GM18909 (cell line): ENCODE results near the gene CFAP44.
"Not testable (repeated sequence)": the region's sequence is repeated elsewhere in the genome, so short reads cannot be mapped to it uniquely, and the experiment has no call there.

ENCODE experiments used
- ATAC-seq: cut with Tn5 transposase; IDR thresholded peaks from one replicate; pipeline ENCODE4 v1.9.1; 2021; ENCODE audit warnings: mild to moderate bottlenecking; ENCODE audit not compliant: unreplicated experiment, poor library complexity

Gene CFAP44, protein sequence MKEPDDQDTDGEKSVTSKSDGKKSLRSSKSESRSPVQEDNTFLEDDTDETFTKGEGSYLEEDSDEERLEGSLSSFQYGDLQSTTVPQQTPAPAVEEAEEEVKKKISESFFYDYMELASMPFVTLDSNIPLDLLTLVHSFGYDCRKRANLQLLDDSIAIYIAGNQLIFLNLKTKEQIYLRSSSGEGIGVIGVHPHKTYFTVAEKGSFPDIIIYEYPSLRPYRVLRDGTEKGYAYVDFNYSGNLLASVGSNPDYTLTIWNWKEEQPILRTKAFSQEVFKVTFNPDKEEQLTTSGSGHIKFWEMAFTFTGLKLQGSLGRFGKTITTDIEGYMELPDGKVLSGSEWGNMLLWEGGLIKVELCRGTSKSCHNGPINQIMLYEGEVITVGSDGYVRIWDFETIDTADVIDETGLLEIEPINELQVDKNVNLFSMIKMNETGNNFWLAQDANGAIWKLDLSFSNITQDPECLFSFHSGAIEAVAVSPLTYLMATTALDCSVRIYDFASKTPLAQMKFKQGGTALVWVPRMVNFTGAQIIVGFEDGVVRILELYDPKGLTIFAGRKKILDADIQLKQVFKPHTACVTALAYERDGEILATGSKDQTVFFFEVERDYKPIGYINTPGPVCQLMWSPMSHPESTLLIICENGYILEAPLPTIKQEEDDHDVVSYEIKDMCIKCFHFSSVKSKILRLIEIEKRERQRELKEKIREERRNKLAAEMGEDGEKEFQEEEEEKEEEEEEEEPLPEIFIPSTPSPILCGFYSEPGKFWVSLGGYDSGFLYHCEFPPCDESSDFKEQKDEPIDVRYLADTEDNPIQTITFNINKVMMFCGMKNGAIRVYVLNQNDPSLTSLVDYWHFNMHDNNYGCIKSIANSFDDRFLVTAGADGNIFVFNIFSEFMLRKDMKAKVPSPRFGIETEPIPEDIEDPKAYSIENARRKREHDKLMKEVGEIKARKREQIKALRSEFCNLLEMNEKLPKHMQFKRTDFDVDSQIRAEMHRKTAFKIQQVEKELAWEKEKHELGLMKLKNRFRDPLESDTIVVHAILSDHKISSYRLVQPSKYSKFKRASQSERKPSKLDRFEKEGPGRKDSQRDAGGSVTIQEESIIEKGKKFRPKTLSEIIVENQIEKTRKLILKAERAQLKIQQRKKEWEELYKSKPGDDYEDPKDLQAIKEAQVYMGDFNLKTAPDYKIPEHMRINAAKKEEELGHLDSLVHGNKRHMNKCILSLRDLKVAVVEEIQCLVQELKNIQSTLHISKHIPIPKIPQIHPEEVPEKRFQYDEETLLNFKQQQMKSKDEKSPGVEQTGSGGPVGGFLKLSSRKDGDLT (N-terminal part only)

DNA sequence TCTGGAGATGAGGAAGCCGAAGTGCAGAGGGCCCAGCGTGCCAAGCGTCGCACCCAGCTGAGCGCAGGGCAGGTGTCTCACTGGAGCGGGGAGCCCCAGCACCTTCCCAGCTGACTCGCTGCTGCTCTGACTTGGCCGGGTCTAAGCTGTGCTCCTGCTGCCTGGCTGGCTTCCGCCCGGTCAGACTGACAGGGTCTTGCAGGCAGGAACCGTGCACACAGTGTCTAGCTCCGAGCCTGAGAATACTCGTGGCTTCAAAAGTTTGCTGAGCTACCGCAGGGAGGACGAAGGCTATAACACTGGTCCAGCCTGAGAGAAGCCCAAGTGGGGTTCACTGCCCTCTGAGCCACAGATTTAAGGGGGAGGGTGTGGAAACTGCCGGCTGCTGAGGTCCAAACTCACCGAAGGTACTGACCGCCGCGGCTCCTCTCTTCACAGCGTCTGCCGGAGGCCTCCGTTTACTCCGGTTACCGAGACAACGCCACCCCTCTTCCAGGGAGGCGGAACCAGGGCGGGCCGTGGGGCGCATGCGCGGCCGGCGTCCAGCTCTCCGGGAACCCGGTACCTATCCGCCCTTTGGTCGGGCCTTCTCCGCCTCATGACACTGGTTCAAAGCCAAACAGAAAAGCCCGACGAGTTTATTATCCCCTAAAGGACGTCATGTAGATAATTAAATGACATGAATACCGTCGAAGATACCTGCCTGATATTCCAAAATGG lies at the start of gene CFAP44:
Gene CFAP44 (minus strand): TSS at position 443 of the 720 bp plus-strand sequence. CDS start 7,829 bp downstream, outside the sequence.
- ATAC-seq, result no peak

DNA sequence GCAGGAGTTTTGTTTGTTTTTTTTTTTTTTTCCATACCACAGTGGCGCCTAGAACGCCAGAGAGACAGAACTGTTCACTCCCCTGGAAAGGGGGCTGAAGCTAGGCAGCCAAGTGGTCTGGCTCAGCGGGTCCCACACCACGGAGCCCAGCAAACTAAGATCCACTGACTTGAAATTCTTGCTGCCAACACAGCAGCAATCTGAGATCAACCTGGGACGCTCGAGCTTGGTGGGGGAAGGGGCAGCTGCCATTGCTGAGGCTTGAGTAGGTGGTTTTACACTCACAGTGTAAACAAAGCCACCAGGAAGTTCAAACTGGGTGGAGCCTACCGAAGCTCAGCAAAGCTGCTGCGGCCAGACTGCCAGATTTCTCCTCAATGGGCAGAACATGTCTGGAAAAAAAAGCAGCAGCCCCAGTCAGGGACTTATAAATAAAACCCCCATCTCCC lies 43.9 kb upstream of the CFAP44 start:
- no peak for ATAC-seq

DNA sequence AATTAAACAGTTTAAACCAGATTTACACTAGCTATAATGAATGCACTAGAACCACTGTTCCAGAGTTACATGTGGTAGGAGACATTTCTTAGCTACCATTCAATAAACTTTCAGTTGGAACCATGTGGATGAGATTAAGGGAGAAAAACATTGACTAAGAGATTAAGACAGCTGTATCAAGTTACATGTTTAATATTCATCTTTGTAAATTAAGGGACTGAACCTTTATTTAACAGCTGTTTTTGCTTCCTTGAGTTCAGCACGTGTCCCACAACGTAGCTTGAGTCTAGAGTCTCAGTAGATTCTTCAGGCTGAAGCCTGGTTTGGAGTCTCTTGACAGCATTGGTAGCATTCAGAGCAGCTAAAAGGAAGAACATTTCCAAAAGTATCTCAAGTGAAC lies 27.2 kb upstream of the CFAP44 start:
- ATAC-seq, result no peak

DNA sequence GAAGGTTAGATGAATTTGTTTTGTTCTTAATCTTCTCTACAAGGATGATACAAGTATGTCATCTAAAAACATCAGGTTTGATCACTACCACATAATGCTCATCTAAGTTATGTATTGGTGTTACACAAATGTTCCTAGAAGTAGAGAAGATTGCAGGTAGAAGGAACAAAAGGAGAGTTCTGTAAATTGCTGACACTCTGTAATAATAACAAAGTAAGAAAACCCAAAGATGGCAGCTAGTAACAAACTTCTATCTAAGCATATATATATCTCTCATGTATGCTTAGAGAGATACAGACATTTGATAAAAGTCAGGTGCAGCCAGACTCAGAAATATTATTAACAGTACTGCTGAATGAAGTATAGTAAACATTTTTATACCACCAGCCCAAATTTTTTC lies 20.2 kb upstream of the CFAP44 start:
- no peak for ATAC-seq

DNA sequence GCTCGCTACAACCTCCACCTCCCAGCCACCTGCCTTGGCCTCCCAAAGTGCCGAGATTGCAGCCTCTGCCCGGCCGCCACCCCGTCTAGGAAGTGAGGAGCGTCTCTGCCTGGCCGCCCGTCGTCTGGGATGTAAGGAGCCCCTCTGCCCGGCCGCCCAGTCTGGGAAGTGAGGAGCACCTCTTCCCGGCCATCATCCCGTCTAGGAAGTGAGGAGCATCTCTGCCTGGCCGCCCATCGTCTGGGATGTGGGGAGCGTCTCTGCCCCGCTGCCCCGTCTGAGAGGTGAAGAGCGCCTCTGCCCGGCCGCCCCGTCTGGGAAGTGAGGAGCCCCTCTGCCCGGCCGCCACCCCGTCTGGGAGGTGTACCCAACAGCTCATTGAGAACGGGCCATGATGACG lies 17.3 kb upstream of the CFAP44 start:
- ATAC-seq, result not testable (repeated sequence)

GRCh38 chr3:113455446-113455845 lies 14.2 kb upstream of the CFAP44 start:
- ATAC-seq, result no peak

- no peak for ATAC-seq
Measured at GRCh38 chr3:113454630-113455029, 13.3 kb upstream of the CFAP44 start.

GRCh38 chr3:113454057-113454456 lies 12.8 kb upstream of the CFAP44 start:
- no peak for ATAC-seq

- no peak for ATAC-seq
Measured at GRCh38 chr3:113450911-113451310, 9.6 kb upstream of the CFAP44 start.

DNA sequence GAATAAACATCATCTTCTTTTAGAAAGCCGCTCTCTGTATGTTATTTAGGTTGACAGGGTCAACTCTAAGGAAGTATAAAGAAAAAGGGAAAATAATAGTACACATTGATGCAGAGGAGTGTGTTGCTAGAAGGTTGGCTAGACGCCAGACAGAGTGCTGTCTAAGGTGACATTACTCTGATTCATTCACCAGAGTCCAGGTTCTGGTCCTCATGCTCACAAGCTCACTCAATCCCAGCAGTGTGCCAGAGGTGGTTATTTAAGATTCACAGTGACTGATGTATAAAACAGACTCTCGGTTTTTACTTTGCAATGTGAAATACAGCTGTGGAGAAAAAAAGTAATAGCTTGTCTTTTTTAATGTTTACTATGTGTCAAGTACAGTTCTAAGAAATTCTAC lies 1.7 kb downstream of the CFAP44 start:
- no peak for ATAC-seq

DNA sequence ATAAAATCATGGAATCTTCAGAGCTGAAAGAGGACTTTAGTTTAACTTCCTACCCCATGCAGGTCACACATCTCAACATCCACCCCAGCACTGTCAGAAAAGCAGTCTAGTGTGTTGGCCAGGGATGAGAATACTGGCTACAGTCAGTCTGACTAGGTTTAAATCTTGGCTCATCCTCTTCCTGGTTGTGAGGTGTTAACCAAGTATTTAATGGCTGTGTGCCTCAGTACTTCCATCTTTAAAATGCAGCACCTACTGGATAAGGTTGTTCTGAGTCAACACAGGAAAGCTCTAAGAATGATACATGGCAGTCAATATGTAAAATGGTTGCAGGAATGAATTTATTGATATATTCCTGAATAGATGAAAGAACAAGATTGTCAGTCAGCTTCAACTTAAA lies 3.1 kb downstream of the CFAP44 start:
- ATAC-seq, result no peak

DNA sequence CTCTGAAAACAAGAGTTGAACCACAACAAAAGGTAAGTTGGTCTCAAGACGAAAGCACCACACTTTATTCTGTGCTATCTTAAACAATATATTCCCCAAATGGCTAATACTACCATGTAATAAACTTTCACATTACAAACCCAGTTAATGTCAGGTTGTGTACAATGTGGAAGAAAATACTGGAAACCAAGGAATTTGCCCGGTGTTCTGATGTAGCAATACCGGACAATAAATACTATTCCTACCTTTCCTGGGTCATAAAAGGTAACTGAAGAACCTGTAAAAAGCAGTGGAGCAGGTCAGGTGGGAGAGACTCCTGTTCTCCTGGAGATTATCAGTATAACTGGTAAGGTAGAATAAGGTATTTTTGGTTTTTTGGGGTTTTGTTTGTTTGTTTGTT lies 3.9 kb downstream of the CFAP44 start:
- no peak for ATAC-seq

DNA sequence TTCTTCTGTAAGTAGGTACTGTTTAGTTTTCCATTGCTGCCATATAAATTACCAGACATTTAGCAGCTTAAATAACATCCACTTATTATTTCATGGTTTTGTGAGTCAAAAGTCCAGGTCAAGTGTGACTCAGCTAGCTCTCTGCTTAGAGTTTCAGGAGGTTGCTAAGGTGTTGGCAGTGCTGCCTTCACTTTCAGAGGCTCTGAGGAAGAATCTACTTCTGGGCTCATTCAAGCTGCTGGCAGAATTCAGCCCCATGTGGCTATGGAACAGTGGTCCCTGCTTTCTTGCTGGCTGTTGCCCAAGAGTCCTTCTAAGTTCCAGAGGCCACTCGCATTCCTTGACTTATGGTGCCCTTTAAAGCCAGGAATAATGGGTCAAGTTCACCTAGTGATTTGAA lies 4.5 kb downstream of the CFAP44 start:
- ATAC-seq, result no peak

GRCh38 chr3:113431811-113432210 lies 9.5 kb downstream of the CFAP44 start:
- no peak for ATAC-seq

DNA sequence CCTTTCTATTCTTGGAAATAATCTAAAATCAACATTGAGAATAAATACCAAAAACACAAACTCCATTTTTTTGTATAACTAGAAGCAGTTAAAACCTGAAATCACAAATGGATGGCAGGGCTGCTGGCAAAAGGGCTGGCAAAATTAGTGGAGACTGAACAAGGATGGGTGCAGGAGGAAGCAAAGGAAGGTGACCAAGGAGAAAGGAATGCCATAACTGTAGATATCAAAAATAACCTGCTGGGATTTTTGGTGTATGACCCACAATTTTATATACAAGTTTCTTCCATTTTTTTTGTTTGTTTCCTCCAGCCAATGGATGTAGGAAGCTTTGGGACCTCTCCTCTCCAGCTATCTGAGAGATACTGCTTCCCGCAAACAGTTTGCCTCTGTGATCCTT lies 12.7 kb downstream of the CFAP44 start:
- ATAC-seq, result no peak

DNA sequence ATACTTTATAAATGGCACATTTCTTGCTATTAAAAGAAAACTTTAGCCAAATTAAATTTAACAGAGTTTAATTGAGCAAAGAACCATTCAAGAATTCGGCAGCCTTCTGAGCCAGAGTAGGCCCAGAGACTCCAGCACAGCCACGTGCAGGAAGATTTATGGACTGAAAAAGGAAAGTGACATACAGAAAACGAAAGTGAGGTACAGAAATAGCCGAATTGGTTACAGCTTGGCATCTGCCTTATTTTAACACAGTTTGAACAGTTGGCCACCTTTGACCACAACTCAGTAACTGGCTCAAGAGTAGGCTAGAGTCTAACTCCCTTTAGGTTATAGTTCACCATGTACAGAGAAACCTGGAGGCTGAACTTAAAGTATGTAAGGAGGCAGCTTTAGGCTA lies 17.6 kb downstream of the CFAP44 start:
- peak; percentile 78 for ATAC-seq

DNA sequence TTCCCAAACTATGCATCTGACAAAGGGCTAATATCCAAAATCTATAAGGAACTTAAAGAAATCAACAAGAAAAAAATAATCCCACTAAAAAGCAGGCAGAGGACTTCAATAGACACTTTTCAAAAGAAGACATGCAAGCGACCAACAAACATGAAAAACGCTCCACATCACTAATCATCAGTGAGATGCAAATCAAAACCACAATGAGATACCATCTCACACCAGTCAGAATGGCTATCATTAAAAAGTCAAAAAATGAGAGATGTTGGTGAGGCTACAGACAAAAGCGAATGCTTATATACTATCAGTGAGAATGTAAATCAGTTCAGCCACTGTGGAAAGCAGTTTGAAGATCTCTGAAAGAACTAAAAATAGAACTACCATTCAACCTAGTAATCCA lies 20.2 kb downstream of the CFAP44 start:
- no peak for ATAC-seq

DNA sequence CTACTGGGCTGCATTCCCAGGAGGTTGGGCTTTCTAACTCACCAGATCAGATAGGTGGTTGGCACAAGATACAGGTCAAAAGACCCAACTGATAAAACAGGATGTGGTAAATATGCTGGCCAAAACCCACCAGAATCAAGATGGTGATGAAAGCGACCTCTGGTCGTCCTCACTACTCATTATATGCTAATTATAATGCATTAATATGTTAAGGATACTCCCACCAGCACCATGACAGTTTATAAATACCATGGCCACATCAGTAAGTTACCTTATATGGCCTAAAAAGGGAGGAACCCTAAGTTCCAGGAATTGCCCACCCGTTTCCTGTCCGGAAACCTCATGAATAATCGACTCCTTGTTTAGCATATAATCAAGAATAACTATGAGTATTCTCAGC lies 31.6 kb downstream of the CFAP44 start:
- ATAC-seq, result no peak

DNA sequence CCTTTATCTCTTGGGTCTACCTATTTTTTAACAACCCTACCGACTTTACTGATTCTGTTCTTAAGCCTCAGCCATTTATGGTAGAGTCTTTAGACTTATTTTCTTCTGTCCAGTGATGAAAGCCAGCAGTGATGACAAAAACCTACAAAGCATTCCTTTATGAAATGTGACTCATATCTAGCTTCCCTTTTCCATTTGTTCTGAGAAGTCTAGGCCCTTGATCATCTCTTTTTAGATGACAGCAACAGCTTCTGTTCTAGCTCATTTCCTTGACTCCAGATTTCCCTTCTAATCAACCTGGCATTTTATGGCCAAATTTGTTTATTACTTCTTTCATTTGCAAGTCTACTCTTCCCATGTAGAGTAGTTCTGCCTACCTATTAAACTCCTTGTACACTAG lies 36.1 kb downstream of the CFAP44 start:
- ATAC-seq, result no peak

DNA sequence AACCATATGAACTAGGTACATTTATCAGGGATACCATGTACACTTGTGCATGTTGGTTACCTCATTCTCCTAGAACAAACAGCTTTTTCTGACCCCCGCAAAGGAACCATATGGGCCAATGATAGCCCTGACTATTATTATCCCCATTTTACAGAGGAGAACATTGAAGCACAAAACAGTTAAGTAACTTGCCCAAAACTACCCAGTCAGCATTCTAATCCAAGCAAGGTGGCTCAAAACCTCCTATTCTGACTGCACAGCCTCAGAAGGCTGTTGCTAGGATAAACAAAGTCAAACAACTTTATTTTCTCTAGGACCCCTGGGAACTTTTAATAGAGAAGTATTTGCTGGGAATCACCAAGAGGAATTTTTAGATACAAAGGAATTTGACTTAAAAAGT lies 36.7 kb downstream of the CFAP44 start:
- no peak for ATAC-seq
